RWPE2 (cell line): Measurements from ENCODE around the gene HOXB4.

ENCODE experiments used
- ATAC-seq: fragments of 200-7000 bp; cut with Tn5 transposase; 3 replicates; pipeline ENCODE4 v1.9.1; 2021; ENCODE audit warnings: low read depth
- DNase-seq: peaks from one replicate; pipeline ENCODE4 v3.0.0-alpha.2; 2020; ENCODE audit warnings: low spot score
- H3K27ac ChIP-seq: fragments of 450-650 bp; 2 replicates; pipeline ENCODE4 v1.5.1; 2017; ENCODE audit warnings: mild to moderate bottlenecking; ENCODE audit not compliant: poor library complexity, severe bottlenecking
- H3K27me3 ChIP-seq: fragments of 250-450 bp; sonication (Bioruptor Pico); 2 replicates; pipeline ENCODE4 v1.5.1; 2021; ENCODE audit warnings: mild to moderate bottlenecking, moderate library complexity; ENCODE audit not compliant: insufficient read depth, poor library complexity, severe bottlenecking
- H3K36me3 ChIP-seq: fragments of 250-450 bp; sonication (Bioruptor Pico); 2 replicates; pipeline ENCODE4 v1.5.1; 2020; ENCODE audit warnings: low read depth, mild to moderate bottlenecking, moderate library complexity
- H3K4me1 ChIP-seq: fragments of 250-450 bp; sonication (Bioruptor Pico); 2 replicates; pipeline ENCODE4 v1.5.1; 2021; ENCODE audit warnings: mild to moderate bottlenecking, moderate library complexity; ENCODE audit not compliant: insufficient read depth, poor library complexity, severe bottlenecking
- H3K4me3 ChIP-seq: fragments of 250-450 bp; sonication (Bioruptor Pico); 2 replicates; pipeline ENCODE4 v1.5.1; 2021; ENCODE audit warnings: mild to moderate bottlenecking, moderate library complexity; ENCODE audit not compliant: severe bottlenecking
- H3K9me3 ChIP-seq: fragments of 250-450 bp; sonication (Bioruptor Pico); 2 replicates; pipeline ENCODE4 v1.5.1; 2021; ENCODE audit warnings: mild to moderate bottlenecking, moderate library complexity; ENCODE audit not compliant: severe bottlenecking
- TF ChIP-seq, protein P1 (sequence below): fragments of 450-650 bp; IDR thresholded peaks from one replicate; pipeline ENCODE4 v1.5.1; 2017; ENCODE audit warnings: mild to moderate bottlenecking, moderate library complexity; ENCODE audit not compliant: poor library complexity, severe bottlenecking

The HOXB4 gene

DNA sequence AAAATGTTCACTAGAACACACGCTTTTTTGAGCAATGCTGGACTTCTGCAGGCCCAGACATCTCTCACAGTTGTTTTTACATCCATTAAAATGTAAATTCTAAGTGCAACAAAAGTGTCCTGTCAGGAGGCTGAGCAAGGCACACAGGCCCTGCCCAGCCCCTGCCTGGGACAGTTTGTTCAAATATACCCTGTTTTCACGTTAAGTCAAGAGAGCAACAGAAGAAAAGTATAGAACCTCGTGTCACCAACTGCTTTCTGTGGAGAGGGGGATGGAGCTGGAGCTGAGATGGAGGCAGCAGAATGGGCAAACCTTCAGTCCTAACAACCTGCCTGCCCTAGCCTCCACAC is 28.9 kb downstream of the HOXB4 start:
- H3K4me3 ChIP-seq, result no peak overlapping the region
- H3K36me3 ChIP-seq, result peaks cover 19% of the 10 kb centered on the region
- ATAC-seq, result no peak
- no peaks in the 10 kb centered on the region for H3K9me3 ChIP-seq
- H3K4me1 ChIP-seq, result no peaks in the 10 kb centered on the region
- TF ChIP-seq, protein P1, sequence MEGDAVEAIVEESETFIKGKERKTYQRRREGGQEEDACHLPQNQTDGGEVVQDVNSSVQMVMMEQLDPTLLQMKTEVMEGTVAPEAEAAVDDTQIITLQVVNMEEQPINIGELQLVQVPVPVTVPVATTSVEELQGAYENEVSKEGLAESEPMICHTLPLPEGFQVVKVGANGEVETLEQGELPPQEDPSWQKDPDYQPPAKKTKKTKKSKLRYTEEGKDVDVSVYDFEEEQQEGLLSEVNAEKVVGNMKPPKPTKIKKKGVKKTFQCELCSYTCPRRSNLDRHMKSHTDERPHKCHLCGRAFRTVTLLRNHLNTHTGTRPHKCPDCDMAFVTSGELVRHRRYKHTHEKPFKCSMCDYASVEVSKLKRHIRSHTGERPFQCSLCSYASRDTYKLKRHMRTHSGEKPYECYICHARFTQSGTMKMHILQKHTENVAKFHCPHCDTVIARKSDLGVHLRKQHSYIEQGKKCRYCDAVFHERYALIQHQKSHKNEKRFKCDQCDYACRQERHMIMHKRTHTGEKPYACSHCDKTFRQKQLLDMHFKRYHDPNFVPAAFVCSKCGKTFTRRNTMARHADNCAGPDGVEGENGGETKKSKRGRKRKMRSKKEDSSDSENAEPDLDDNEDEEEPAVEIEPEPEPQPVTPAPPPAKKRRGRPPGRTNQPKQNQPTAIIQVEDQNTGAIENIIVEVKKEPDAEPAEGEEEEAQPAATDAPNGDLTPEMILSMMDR, result no peak
- DNase-seq, result no peak
- no peaks in the 10 kb centered on the region for H3K27me3 ChIP-seq
- H3K27ac ChIP-seq, result no peak overlapping the region

DNA sequence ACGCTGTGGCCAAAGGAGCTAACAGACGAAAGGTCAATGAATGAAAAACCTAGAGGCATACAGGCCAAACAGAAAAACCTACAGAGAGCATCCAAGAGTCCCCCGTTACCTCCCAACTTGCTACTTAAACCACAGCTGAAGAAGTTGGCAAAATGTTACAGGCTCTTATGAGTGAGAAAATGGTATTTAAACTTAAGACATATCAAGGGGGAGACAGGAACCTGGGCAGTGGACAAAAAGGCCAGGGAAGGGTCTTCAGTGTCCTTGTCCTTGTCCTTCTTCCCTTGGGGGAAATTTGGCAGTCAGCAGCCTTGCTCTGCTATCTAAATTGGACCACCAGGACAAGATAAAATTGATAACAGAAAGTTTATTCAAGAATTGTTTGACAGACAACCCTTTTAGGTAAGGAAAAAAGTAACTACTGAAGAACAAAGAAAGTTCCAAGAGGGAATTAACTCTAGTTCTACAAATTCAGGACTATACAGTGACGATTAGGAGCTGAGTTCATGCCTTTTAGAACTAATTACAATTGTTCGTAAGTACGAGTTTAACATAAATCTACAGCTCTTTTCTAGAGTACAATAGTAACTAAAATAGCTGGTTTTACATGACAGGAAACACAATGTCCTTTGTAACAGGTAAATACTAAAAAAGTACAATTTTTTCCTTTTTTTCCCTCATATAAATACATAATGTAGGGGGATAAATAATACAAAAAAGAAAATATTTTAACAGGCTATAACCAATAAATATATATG is 29.4 kb downstream of the HOXB4 start:
- H3K4me3 ChIP-seq, result no peak overlapping the region
- TF ChIP-seq, protein P1, result no peak
- no peaks in the 10 kb centered on the region for H3K4me1 ChIP-seq
- H3K27me3 ChIP-seq, result no peaks in the 10 kb centered on the region
- no peak for DNase-seq
- no peak overlapping the region for H3K27ac ChIP-seq
- peaks cover 16% of the 10 kb centered on the region for H3K36me3 ChIP-seq
- ATAC-seq, result no peak
- no peaks in the 10 kb centered on the region for H3K9me3 ChIP-seq

GRCh38 chr17:48547808-48548522 is 30.2 kb downstream of the HOXB4 start:
- TF ChIP-seq, protein P1, result no peak
- ATAC-seq (no peak), DNase-seq (no peak)
- Histone ChIP-seq H3K4me3 (no peak overlapping the region), H3K9me3 (no peaks in the 10 kb centered on the region), H3K4me1 (no peaks in the 10 kb centered on the region), H3K27ac (no peak overlapping the region), H3K36me3 (peaks cover 16% of the 10 kb centered on the region), H3K27me3 (no peaks in the 10 kb centered on the region)

GRCh38 chr17:48546924-48547807 is 31.0 kb downstream of the HOXB4 start:
- Histone ChIP-seq H3K4me3 (no peak overlapping the region), H3K36me3 (peaks cover 16% of the 10 kb centered on the region), H3K27ac (no peak overlapping the region), H3K9me3 (no peaks in the 10 kb centered on the region), H3K4me1 (no peaks in the 10 kb centered on the region), H3K27me3 (no peaks in the 10 kb centered on the region)
- DNase-seq (no peak), ATAC-seq (no peak)
- TF ChIP-seq, protein P1, result no peak
